AG10803 (cell line): Measurements from ENCODE around the gene NKX3-2.
"Not testable (repeated sequence)": the region's sequence is repeated elsewhere in the genome, so short reads cannot be mapped to it uniquely, and the experiment has no call there.

Source experiments
- DNase-seq: peaks from one replicate; pipeline ENCODE4 v3.0.0; 2010; ENCODE audit warnings: low read depth
- H3K4me3 ChIP-seq: 2 replicates; pipeline ENCODE4 v1.5.1; 2011; ENCODE audit warnings: mild to moderate bottlenecking, low read length, control low read depth
- CTCF ChIP-seq: conservative IDR thresholded peaks from 2 replicates; pipeline ENCODE4 v1.5.1; 2011; ENCODE audit warnings: mild to moderate bottlenecking, low read length, control low read depth, inconsistent platforms

Gene NKX3-2

GRCh38 chr4:13570916-13571315, 26.6 kb upstream of the NKX3-2 start:
- peak; percentile 27 for DNase-seq
- no peak for TF ChIP-seq CTCF
- H3K4me3 ChIP-seq, result no peak overlapping the region

GRCh38 chr4:13567125-13567524, 22.8 kb upstream of the NKX3-2 start:
- TF ChIP-seq CTCF, result no peak
- H3K4me3 ChIP-seq, result no peak overlapping the region
- DNase-seq, result no peak

- no peak for TF ChIP-seq CTCF
- no peak overlapping the region for H3K4me3 ChIP-seq
- DNase-seq, result no peak
Measured at GRCh38 chr4:13562876-13563275, 18.6 kb upstream of the NKX3-2 start.

DNA sequence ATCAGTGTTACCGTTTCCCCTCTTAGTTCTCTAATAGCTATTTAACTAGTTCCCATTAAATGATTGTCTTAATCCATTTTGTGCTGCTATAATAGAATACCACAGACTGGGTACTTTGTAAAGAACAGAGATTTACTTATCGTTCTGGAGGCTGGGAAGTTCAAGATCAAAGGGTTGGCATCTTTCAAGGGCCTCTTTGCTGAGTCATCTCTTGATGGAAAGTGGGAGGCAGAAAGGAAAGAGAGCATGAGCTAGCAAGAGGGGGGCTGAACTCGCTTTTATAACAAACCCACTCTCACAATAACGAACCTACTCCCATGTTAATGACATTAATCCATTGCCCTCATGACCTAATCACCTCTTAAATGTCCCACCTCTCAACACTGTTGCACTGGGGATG, 17.4 kb upstream of the NKX3-2 start:
- no peak for TF ChIP-seq CTCF
- no peak overlapping the region for H3K4me3 ChIP-seq
- DNase-seq, result no peak

- DNase-seq, H3K4me3 ChIP-seq: not testable (repeated sequence)
Measured at GRCh38 chr4:13560111-13560510, 15.8 kb upstream of the NKX3-2 start.

GRCh38 chr4:13559413-13559812, 15.1 kb upstream of the NKX3-2 start:
- no peak for TF ChIP-seq CTCF
- H3K4me3 ChIP-seq, result no peak overlapping the region
- peak; percentile 85 for DNase-seq

- no peak overlapping the region for H3K4me3 ChIP-seq
- TF ChIP-seq CTCF, result no peak
- DNase-seq, result no peak
Measured at GRCh38 chr4:13558881-13559280, 14.6 kb upstream of the NKX3-2 start.

DNA sequence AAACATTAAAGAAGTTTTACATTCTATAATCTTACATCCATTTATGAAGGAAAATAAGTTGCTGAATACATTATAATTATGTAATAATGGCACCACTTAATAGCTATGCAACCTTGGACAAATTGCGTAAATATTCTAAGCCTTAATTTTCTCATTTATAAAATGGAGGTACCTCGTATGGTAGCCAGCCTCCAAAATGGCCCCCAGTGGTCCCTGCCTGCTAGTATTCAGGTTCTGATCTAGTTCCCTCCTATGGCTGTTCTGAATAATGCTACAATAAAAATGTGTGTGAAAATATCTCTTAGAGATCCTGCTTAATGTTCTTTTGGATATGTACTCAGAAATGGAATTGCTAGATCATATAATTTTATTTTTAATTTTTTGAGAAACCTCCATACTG, 11.0 kb upstream of the NKX3-2 start:
- no peak for DNase-seq
- TF ChIP-seq CTCF, result no peak
- no peak overlapping the region for H3K4me3 ChIP-seq
